IMR-90 (cell line): ENCODE measurements around the gene OTOGL. TPM values are rescaled to one million over a fixed set of nuclear protein-coding genes. Genes with fewer than 3 reads are reported as not detected.

Experiments used
- ATAC-seq: fragments of 200-7000 bp; cut with Tn5 transposase; 2 replicates; pipeline ENCODE4 v1.9.1; 2020; ENCODE audit warnings: low read depth, mild to moderate bottlenecking, moderate library complexity
- BruUV-seq: library from RNA; stranded (reverse); fragments of 400-500 nt; replicated peaks from 2 replicates; lab custom pipeline; 2021; lab: Mats Ljungman, UMichigan
- CTCF ChIA-PET: fragments of 300-600 bp; formaldehyde crosslinking; extraction: SDS; loops from one replicate; lab custom pipeline; 2021; ENCODE audit warnings: antibody characterized with exemption; lab: Yijun Ruan, JAX
- POLR2A ChIA-PET: fragments of 300-600 bp; sonication (Branson Sonifier 250); formaldehyde crosslinking; loops from one replicate; lab custom pipeline; 2022; ENCODE audit warnings: antibody characterized with exemption; ENCODE audit not compliant: unreplicated experiment; lab: Charles Lee
- DNase-seq: peaks from one replicate; pipeline ENCODE4 v3.0.0; 2013
- H2AFZ ChIP-seq: replicated peaks from 2 replicates; pipeline ENCODE3; 2013; ENCODE audit warnings: low read length, mild to moderate bottlenecking; ENCODE audit not compliant: poor library complexity
- H2AK5ac ChIP-seq: 2 replicates; pipeline ENCODE4 v1.6.1; 2013; ENCODE audit warnings: low read depth, low read length, inconsistent platforms
- H2AK9ac ChIP-seq: replicated peaks from 2 replicates; pipeline ENCODE3; 2013; ENCODE audit warnings: mild to moderate bottlenecking, low read depth, low read length, moderate library complexity; ENCODE audit not compliant: poor library complexity
- H2BK120ac ChIP-seq: 2 replicates; pipeline ENCODE4 v1.6.1; 2013; ENCODE audit warnings: low read depth, low read length, inconsistent platforms
- H2BK15ac ChIP-seq: 3 replicates; pipeline ENCODE4 v1.6.1; 2013; ENCODE audit warnings: low read depth, low read length, inconsistent platforms
- H2BK20ac ChIP-seq: 2 replicates; pipeline ENCODE4 v1.6.1; 2013; ENCODE audit warnings: low read depth, mild to moderate bottlenecking, inconsistent platforms, low read length, moderate library complexity
- H2BK5ac ChIP-seq: 2 replicates; pipeline ENCODE4 v1.6.1; 2013; ENCODE audit warnings: mild to moderate bottlenecking, low read depth, low read length, inconsistent platforms; ENCODE audit not compliant: poor library complexity, severe bottlenecking
- H3K14ac ChIP-seq: replicated peaks from 2 replicates; pipeline ENCODE4 v1.6.1; 2013; ENCODE audit warnings: low read depth, low read length, inconsistent platforms
- H3K18ac ChIP-seq: 2 replicates; pipeline ENCODE4 v1.6.1; 2013; ENCODE audit warnings: low read depth, low read length, control low read depth
- H3K23ac ChIP-seq: 2 replicates; pipeline ENCODE4 v1.6.1; 2013; ENCODE audit warnings: low read depth, low read length, inconsistent platforms
- H3K27ac ChIP-seq: 2 replicates; pipeline ENCODE4 v1.5.1; 2013; ENCODE audit warnings: mild to moderate bottlenecking, control low read depth, low read length; ENCODE audit not compliant: insufficient read depth
- H3K27me3 ChIP-seq: 2 replicates; pipeline ENCODE4 v1.6.1; 2013; ENCODE audit warnings: low read length; ENCODE audit not compliant: control insufficient read depth, insufficient read depth
- H3K36me3 ChIP-seq: 2 replicates; pipeline ENCODE4 v1.6.1; 2013; ENCODE audit warnings: low read length, mixed read lengths; ENCODE audit not compliant: control insufficient read depth, insufficient read depth
- H3K4ac ChIP-seq: 2 replicates; pipeline ENCODE4 v1.6.1; 2013; ENCODE audit warnings: low read depth, low read length, inconsistent platforms
- H3K4me1 ChIP-seq: 2 replicates; pipeline ENCODE4 v1.6.1; 2013; ENCODE audit warnings: low read length, mixed read lengths; ENCODE audit not compliant: control insufficient read depth, insufficient read depth
- H3K4me2 ChIP-seq: 2 replicates; pipeline ENCODE4 v1.6.1; 2013; ENCODE audit warnings: low read depth, mild to moderate bottlenecking, control low read depth, low read length, moderate library complexity
- H3K4me3 ChIP-seq: 2 replicates; pipeline ENCODE4 v1.5.1; 2013; ENCODE audit warnings: low read depth, mild to moderate bottlenecking, control low read depth, low read length, moderate library complexity; ENCODE audit not compliant: insufficient read depth
- H3K56ac ChIP-seq: 2 replicates; pipeline ENCODE4 v1.6.1; 2013; ENCODE audit warnings: low read length, inconsistent platforms; ENCODE audit not compliant: insufficient read depth; ENCODE audit errors: extremely low read depth
- H3K79me1 ChIP-seq, 2 experiments: 2 replicates each; pipeline ENCODE4 v1.6.1; 2013; ENCODE audit warnings: low read length in 2 of 2, inconsistent platforms in 1 of 2, low read depth in 1 of 2
- H3K9ac ChIP-seq: 2 replicates; pipeline ENCODE4 v1.6.1; 2013; ENCODE audit warnings: low read depth, low read length, control low read depth
- H3K9me1 ChIP-seq: 2 replicates; pipeline ENCODE4 v1.6.1; 2013; ENCODE audit warnings: low read length, inconsistent platforms; ENCODE audit not compliant: insufficient read depth
- H3K9me3 ChIP-seq: 2 replicates; pipeline ENCODE4 v1.6.1; 2013; ENCODE audit warnings: low read length; ENCODE audit not compliant: control insufficient read depth, insufficient read depth
- H4K20me1 ChIP-seq: 2 replicates; pipeline ENCODE4 v1.6.1; 2013; ENCODE audit warnings: low read length, inconsistent platforms; ENCODE audit not compliant: insufficient read depth
- H4K5ac ChIP-seq: 2 replicates; pipeline ENCODE4 v1.6.1; 2013; ENCODE audit warnings: mild to moderate bottlenecking, low read depth, low read length, control low read depth
- H4K8ac ChIP-seq, 2 experiments: 2 replicates each; pipeline ENCODE4 v1.6.1; 2013; ENCODE audit warnings: low read depth in 2 of 2, low read length in 2 of 2, control low read depth in 1 of 2, inconsistent platforms in 1 of 2
- H4K91ac ChIP-seq: 2 replicates; pipeline ENCODE4 v1.6.1; 2013; ENCODE audit warnings: low read depth, low read length, inconsistent platforms; ENCODE audit not compliant: insufficient read depth
- CEBPB ChIP-seq: IDR thresholded peaks from 2 replicates; pipeline ENCODE4 v1.6.1; 2012; ENCODE audit warnings: low read depth, low read length, improper control_type of control experiment
- ELK1 ChIP-seq: fragments of 150-350 bp; IDR thresholded peaks from 2 replicates; pipeline ENCODE4 v1.6.1; 2016; ENCODE audit warnings: low read depth, mild to moderate bottlenecking, low read length, moderate library complexity, borderline replicate concordance
- FOS ChIP-seq: fragments of 150-350 bp; IDR thresholded peaks from 2 replicates; pipeline ENCODE4 v1.6.1; 2016; ENCODE audit warnings: low read depth, low read length
- MAFK ChIP-seq: IDR thresholded peaks from 2 replicates; pipeline ENCODE4 v1.6.1; 2012; ENCODE audit warnings: low read depth, low read length, improper control_type of control experiment
- NFE2L2 ChIP-seq: fragments of 150-350 bp; IDR thresholded peaks from 2 replicates; pipeline ENCODE4 v1.6.1; 2016; ENCODE audit warnings: low read depth, mild to moderate bottlenecking, low read length
- POLR2A ChIP-seq: IDR thresholded peaks from 2 replicates; pipeline ENCODE4 v1.6.1; 2012; ENCODE audit warnings: mild to moderate bottlenecking, low read depth, low read length
- RCOR1 ChIP-seq: IDR thresholded peaks from 2 replicates; pipeline ENCODE4 v1.6.1; 2012; ENCODE audit warnings: mild to moderate bottlenecking, low read length, improper control_type of control experiment; ENCODE audit not compliant: insufficient replicate concordance
- RFX5 ChIP-seq: IDR thresholded peaks from 2 replicates; pipeline ENCODE4 v1.8.0; 2012; ENCODE audit warnings: low read depth, mild to moderate bottlenecking, low read length, moderate library complexity
- SMC3 ChIP-seq: fragments of 150-350 bp; IDR thresholded peaks from 2 replicates; pipeline ENCODE4 v1.6.1; 2016; ENCODE audit warnings: low read depth, mild to moderate bottlenecking, antibody characterized with exemption, low read length, moderate library complexity
- USF2 ChIP-seq: fragments of 150-350 bp; IDR thresholded peaks from 2 replicates; pipeline ENCODE4 v1.6.1; 2017; ENCODE audit warnings: mild to moderate bottlenecking, antibody characterized with exemption, low read length, low read depth
- WGBS, 2 experiments: methylation state at CpG; one replicate each; pipeline versions ENCODE4 v1.1.5 to v1.1.7; 2013; ENCODE audit warnings: missing lambda C conversion rate in 2 of 2; ENCODE audit not compliant: insufficient read length in 1 of 2; ENCODE audit errors: extremely low coverage in 2 of 2; 5-methylcytosine and 5-hydroxymethylcytosine counted together
- dilution Hi-C: fragments of 300-500 bp; cut with HindIII; formaldehyde crosslinking; loops from one replicate; pipeline ENCODE4 v1.14.3; 2018; ENCODE audit warnings: low sequenced_read_pairs; ENCODE audit not compliant: unreplicated experiment
- in situ Hi-C: fragments of 300-500 bp; cut with MboI; formaldehyde crosslinking; loops from 3 replicates; pipeline ENCODE4 v1.14.3; 2019; ENCODE audit warnings: low sequenced_read_pairs, inconsistent platforms, mixed read lengths
- intact Hi-C: fragments of 100-400 bp; cut with micrococcal nuclease; formaldehyde crosslinking; loops from 2 replicates; pipeline ENCODE4 v1.10.0; 2022
- polyA plus RNA-seq, 3 experiments: library from polyadenylated mRNA; depleted of rRNA; stranded (reverse); fragments of >200 nt; gene quantifications; 2 replicates each; pipeline ENCODE4 v1.2.3, GENCODE V29; 2012; ENCODE audit warnings: low replicate concordance in 1 of 3
- total RNA-seq: library from RNA; depleted of rRNA; stranded (reverse); fragments of >200 nt; gene quantifications from 2 replicates; pipeline ENCODE4 v1.2.3, GENCODE V29; 2012

OTOGL gene
- total and polyA plus RNA-seq, 2 of the 4 experiments (the other 2 are of a cell fraction), result 0.10 to 0.18 TPM

GRCh38 chr12:80140005-80140404 is 40.7 kb downstream of the OTOGL start:
- Histone ChIP-seq H3K9ac (no peak overlapping the region), H3K18ac (no peak overlapping the region), H2AK5ac (no peak overlapping the region), H3K4me2 (no peak overlapping the region), H3K23ac (no peak overlapping the region), H3K27ac (no peak overlapping the region), H3K27me3 (peaks cover 2% of the 10 kb centered on the region; the same call in 1 of the 2 replicates), H2AK9ac (no peak overlapping the region), H2BK15ac (no peak overlapping the region), H3K36me3 (no peaks in the 10 kb centered on the region), H4K8ac (no peak overlapping the region), H2BK5ac (no peak overlapping the region), H3K14ac (no peak overlapping the region), H3K56ac (no peak overlapping the region), H2BK20ac (no peak overlapping the region), H2AFZ (no peak overlapping the region), H3K9me3 (no peaks in the 10 kb centered on the region), H3K4me1 (no peaks in the 10 kb centered on the region), H3K9me1 (no peaks in the 10 kb centered on the region), H4K91ac (no peak overlapping the region), H4K20me1 (no peaks in the 10 kb centered on the region), H3K4ac (no peak overlapping the region), H2BK120ac (no peak overlapping the region), H3K4me3 (no peak overlapping the region), H3K79me1 (no peaks in the 10 kb centered on the region), H4K5ac (no peak overlapping the region)
- dilution Hi-C loops, result no loop called here
- ATAC-seq (no peak), DNase-seq (no peak)
- no CpG with 5 or more reads among the region's 4 CpGs for WGBS, 2 experiments
- intact Hi-C loops, result no loop called here
- CTCF ChIA-PET, result no interaction called here
- in situ Hi-C loops, result no loop called here
- POLR2A ChIA-PET, result no interaction called here
- BruUV-seq, result no TSS peak
- TF ChIP-seq RFX5 (no peak), SMC3 (no peak), MAFK (no peak), CEBPB (no peak), NFE2L2 (no peak), POLR2A (no peak), RCOR1 (no peak), ELK1 (no peak), USF2 (no peak), FOS (no peak)
